ENCODE results near the gene TSPAN3.

Gene TSPAN3

DNA sequence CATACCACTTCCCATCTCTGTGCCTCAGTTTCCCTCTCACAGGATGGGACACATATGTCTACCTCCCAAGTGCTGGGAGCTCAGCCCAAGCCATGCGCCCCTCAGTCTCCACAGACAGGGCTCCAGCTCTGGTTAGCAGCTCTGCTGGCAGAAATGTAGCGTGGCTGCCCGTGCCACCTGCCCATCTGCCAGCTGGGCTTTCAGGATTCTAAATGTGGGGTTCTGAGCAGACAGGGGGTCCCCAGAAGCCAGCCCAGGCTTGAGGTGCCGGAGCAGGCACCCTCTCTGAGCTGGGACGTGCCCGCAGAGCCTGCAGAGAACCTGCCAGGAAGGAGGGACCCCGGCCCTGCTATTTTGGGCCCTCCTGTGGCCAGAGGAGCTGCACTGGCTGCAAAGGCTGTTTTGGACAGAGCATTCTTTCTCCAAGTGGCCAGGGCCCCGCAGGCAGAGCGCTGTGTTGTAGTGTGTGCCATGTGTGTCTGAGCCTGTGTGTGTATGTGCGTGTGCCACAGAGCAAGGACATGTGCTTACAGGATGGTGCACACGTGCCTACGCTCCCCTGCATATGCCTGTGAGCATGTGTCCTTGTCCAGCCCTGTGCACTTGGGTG, 44.3 kb downstream of the TSPAN3 start:
- no peak overlapping the region for H3K4me3 ChIP-seq (ENCODE audit: low read depth, low read length)
- in situ Hi-C loops (cut with HindIII; ENCODE audit: low sequenced_read_pairs), result no loop called here
- DNase-seq (ENCODE audit: low read depth, low spot score), result no peak
- TF ChIP-seq, protein P1, sequence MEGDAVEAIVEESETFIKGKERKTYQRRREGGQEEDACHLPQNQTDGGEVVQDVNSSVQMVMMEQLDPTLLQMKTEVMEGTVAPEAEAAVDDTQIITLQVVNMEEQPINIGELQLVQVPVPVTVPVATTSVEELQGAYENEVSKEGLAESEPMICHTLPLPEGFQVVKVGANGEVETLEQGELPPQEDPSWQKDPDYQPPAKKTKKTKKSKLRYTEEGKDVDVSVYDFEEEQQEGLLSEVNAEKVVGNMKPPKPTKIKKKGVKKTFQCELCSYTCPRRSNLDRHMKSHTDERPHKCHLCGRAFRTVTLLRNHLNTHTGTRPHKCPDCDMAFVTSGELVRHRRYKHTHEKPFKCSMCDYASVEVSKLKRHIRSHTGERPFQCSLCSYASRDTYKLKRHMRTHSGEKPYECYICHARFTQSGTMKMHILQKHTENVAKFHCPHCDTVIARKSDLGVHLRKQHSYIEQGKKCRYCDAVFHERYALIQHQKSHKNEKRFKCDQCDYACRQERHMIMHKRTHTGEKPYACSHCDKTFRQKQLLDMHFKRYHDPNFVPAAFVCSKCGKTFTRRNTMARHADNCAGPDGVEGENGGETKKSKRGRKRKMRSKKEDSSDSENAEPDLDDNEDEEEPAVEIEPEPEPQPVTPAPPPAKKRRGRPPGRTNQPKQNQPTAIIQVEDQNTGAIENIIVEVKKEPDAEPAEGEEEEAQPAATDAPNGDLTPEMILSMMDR (IDR thresholded peaks at IDR 0.05; ENCODE audit: low read depth, low read length), result no peak

DNA sequence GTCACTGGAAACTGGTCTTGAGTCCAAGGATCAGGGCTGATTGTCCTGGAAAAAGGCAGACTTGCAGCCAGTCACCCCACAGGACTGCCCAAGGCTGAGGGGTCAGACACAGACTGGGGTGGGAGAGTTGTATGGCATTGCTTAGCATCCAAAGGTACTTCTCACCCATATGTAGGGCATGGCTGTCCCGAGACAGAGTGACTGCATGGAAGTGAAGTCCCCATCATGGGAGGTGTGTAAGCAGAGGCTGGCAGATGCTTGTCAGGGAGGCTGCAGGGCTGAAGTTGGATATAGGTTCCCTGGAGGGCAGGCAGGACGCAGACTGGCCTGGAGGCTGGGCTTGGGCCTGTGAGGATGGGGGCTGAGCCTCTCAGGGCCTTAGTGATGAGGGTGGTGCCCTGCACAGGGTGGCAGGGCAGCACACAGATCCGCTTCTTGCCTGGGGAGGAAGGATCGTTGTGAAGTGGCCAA, 44.9 kb downstream of the TSPAN3 start:
- no peak for DNase-seq (ENCODE audit: low read depth, low spot score)
- TF ChIP-seq, protein P1 (IDR thresholded peaks at IDR 0.05; ENCODE audit: low read depth, low read length), result no peak
- H3K4me3 ChIP-seq (ENCODE audit: low read depth, low read length), result no peak overlapping the region
- in situ Hi-C loops (cut with HindIII; ENCODE audit: low sequenced_read_pairs), result no loop called here

DNA sequence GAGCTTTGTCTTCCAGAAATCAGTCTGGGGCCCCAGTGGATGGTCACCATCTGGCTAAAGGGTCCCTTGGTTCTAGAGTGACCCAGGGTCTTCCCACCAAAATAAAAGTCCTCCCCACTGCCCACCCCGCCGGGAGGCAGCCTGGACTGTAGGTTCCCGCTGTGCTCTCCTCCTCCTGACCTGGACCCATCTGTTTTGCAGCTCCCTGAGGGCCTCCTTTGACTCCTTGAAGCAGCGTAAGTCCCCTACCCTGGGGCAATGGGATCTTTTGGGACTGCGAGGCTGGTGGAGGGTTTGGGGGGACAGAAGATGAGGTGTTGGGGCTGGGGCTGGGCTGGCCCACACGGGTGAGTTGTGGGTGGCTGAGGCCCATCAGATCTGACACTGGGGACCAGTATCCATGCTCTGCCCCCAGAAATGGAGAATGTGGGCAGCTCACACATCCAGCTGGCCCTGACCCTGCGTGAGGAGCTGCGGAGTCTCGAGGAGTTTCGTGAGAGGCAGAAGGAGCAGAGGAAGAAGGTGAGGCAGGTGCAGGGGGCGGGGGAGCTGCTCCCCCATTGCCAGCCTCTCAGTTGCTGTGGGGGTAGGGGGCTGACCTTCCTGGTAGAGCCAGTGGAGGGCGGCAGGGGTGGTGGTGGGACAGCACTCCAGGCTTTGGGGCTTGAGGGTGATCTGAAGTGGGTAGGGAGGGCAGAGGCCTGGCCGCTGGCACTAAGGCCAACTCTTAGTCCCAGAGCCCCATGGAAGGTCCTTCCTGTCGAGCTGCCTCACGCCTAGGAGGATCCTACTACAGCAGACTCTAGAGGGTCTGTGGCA, 45.6 kb downstream of the TSPAN3 start:
- no peak for DNase-seq (ENCODE audit: low read depth, low spot score)
- in situ Hi-C loops (cut with HindIII; ENCODE audit: low sequenced_read_pairs), result no loop called here
- TF ChIP-seq, protein P1 (IDR thresholded peaks at IDR 0.05; ENCODE audit: low read depth, low read length), result no peak
- no peak overlapping the region for H3K4me3 ChIP-seq (ENCODE audit: low read depth, low read length)

GRCh38 chr15:77024273-77025082, 46.4 kb downstream of the TSPAN3 start:
- peak; percentile 46 for DNase-seq (ENCODE audit: low read depth, low spot score)
- H3K4me3 ChIP-seq (ENCODE audit: low read depth, low read length), result no peak overlapping the region
- in situ Hi-C loops (cut with HindIII; ENCODE audit: low sequenced_read_pairs), result no loop called here

GRCh38 chr15:77023576-77024272, 47.2 kb downstream of the TSPAN3 start:
- in situ Hi-C loops (cut with HindIII; ENCODE audit: low sequenced_read_pairs), result no loop called here
- TF ChIP-seq, protein P1 (IDR thresholded peaks at IDR 0.05; ENCODE audit: low read depth, low read length), result no peak
- no peak for DNase-seq (ENCODE audit: low read depth, low spot score)
- no peak overlapping the region for H3K4me3 ChIP-seq (ENCODE audit: low read depth, low read length)

More at GRCh38 chr15:77024273-77025082, 46.4 kb downstream of the TSPAN3 start:
- TF ChIP-seq, protein P1 (IDR thresholded peaks at IDR 0.05; ENCODE audit: low read depth, low read length), result peak; percentile 95
